Measurements from ENCODE around the gene OSBPL2. TPM values are rescaled to one million over a fixed set of nuclear protein-coding genes. Genes with fewer than 3 reads are reported as not detected.

The OSBPL2 gene
- total RNA-seq, 1 donor from 2014 or later = 20.6 TPM

- DNase-seq (ENCODE audit: low read depth, low spot score) = no peak
Measured at GRCh38 chr20:62220666-62221568, 17.4 kb upstream of the OSBPL2 start.

DNA sequence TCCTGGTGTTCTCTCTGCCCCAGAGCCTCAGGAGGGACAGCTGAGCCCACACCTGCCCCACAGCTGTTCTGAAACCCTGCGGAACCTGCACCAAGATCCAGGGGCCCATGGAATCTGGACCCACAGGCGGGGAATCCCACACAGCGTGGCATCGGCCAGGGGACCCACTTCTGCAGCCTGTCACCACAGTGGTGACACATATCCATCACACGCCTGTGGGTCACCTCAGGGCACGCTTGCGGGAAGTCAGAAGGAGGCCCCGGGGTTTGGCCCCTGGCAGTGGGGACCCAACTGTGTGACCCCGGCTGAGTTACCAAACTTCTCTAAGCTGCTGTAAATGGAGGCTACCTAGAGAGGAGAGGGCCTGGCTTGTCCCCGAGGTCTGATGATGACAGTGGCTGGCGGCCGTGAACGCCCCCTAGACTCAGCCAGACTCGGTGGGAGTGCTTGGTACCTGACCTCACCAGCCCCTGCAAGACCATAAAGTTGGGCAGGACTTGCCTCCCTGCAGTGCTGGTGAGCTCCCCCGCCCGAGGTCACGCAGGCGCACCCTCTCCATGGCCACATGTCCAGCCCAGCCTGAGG, 16.0 kb upstream of the OSBPL2 start:
- DNase-seq (ENCODE audit: low read depth, low spot score) = no peak

GRCh38 chr20:62222972-62223371, 15.3 kb upstream of the OSBPL2 start:
- no peak for DNase-seq (ENCODE audit: low read depth, low spot score)

DNA sequence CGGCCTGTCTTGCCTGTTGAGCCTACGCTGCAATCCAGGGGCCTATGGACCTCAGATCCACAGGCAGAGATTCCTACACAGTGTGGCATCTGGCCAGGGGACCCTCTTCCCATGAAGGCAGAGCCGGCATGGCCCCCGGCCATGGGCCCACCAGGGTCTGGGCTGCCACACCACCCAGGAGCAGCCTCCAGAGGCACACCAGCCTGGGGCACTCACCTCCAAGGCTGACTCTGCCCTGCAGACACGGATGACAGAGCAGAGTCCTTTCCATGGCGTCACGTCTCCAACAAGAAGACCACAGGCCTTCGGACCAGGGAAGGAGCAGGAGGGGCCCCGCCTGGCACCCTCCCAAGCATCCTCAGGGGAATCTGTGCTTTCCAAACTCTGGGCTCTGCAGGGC, 14.8 kb upstream of the OSBPL2 start:
- DNase-seq (ENCODE audit: low read depth, low spot score) = no peak

DNA sequence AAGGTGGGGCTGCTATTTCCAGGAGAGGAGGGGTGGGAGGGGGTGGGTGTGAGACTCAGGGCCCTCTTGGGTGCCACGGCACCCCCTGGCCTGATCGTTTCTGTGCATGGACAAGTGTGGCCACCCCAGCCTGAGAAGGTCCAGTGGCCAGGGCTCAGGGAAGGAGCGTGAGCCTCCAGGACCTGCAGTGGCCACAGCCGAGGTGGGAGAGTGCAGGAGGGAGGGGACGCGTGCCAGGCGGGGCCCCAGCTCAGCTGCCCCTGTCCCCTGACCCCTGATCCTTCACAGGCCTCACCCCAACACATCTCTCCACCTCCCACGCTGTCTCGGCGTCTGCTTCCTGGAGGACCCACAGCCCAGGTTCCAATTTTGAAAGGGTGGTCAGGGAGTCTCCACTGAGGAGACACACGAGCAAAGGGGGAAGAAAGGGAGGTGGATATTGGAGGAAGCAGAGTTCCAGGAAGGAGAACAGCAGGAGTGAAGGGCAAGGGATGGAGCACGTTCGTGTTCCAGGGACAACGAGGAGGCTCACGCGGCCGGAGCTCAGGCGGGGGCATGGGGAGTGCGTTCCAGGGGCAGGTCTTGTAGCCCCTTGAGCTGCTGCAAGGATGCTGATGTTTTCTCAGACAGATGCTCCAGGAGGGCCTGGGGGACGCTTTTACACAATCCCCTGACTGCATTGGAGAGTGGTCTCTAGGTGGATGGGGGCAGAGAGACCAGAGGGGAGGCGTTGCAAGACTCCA, 14.0 kb upstream of the OSBPL2 start:
- no peak for DNase-seq (ENCODE audit: low read depth, low spot score)

- DNase-seq (ENCODE audit: low read depth, low spot score) = no peak
Measured at GRCh38 chr20:62225026-62225425, 13.3 kb upstream of the OSBPL2 start.

DNA sequence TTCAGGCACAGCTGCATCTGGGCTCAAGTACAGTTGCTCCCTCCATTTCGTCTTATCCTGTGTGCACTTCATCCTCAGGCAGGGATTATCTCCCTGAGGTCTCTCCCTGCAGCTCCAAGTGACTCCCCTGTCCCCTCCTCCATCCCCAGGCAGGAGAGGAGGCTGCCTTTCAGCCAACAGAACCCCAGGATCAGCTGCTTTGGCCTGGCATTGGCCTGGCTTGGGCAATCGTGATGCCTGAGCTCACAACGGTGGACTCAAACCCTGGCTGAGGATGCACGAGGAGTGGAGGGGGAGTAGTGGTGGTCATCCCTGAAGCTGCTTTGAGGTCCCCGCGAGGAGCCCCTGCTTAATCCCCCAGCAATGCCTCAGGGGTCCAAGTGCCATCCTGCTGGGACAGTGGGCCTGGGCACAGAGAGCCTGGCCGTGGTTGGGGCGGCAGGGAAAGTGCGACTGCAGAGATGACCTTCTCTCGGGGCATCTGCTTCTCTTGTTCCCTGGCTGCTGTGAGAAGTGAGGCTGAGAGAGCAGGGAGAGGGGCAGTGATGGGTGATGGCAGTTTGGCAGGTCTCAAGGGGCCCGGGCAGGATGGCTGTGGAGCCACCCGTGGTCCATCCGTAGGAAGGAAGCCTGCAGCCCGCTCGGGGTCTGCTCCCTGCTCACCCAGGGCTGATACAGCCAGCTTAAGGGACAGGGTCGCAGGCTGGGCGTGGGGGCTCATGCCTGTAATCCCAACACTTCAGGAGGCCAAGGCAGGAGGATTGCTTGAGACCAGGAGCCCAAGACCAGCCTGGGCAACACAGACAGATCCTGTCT, 12.3 kb upstream of the OSBPL2 start:
- DNase-seq (ENCODE audit: low read depth, low spot score) = no peak

DNA sequence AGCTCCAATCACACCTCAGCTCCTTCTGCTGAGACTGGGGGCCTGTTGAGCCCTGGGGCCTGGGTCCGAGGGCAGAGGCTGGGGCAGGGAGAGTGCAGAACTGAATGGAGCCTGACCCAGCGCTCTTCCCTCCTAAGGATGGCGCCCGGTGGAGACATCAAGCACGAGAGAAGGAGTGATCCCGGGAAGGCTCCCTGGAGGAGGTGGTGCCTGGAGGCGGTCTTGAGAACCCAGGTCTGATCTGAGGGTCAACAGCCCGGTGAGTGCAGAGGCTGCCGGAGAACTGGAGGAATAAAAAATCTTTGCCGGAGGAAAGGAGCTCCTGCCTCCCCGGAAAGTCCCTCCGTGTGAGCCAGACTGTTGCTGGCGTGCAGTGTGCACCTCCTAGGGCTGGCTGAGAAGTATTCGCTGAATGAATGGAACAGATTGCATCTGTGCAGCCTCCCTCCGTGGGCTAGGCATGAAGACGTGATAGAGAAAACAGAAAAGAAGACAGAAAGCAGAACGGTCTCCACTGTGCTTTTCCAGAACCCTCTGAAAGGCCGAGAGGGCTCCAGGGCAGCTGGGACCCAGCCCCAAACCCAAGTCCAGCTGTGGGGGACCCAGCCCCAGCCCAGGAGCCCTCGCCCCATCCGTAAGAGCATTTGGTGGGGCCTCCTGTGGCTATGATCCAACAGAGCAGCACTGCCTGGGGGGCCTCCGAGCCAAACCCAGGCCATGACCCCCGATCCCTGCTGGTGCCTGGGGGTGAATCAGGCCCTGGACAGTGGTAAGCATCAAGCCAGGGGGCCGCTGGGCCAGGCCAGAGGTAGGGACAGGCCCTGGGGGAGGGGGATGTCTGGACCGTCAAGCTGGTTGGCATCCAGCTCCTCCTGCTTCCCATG, 11.4 kb upstream of the OSBPL2 start:
- no peak for DNase-seq (ENCODE audit: low read depth, low spot score)

- no peak for DNase-seq (ENCODE audit: low read depth, low spot score)
Measured at GRCh38 chr20:62227591-62227976, 10.7 kb upstream of the OSBPL2 start.

- DNase-seq (ENCODE audit: low read depth, low spot score) = no peak
Measured at GRCh38 chr20:62227977-62228958, 10.1 kb upstream of the OSBPL2 start.

DNA sequence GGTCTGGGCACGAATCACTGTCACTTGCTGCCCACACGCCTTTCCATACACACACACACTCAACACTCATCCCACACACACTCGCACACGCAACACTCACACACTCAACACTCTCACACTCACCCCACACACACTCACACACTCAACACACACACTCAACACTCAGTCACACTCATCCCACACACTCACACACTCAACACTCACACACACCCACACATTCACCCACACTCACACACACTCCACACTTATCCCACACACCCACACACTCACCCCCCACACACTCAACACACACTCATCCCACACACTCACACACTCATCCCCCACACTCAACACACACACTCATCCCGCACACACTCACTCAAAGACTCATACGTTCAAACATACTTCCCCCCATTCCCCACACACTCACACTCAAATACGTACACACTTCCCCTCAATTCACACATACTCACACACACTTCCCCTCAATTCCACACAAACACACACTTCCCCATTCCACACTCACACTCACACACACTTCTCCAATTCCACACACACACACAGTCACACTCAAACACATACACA, 9.3 kb upstream of the OSBPL2 start:
- no peak for DNase-seq (ENCODE audit: low read depth, low spot score)

DNA sequence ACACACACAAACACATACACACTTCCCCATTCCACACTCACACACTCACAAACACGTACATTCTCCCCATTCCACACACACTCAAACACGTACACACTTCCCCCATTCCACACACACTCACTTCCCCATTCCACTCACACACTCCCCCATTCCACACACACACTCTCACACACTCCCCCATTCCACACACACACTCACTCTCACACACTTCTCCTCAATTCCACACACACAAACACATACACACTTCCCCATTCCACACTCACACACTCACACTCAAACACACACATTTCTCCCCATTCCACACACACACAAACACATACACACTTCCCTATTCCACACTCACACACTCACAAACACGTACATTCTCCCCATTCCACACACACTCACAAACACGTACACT, 8.7 kb upstream of the OSBPL2 start:
- DNase-seq (ENCODE audit: low read depth, low spot score) = no peak

GRCh38 chr20:62230276-62230675, 8.0 kb upstream of the OSBPL2 start:
- DNase-seq (ENCODE audit: low read depth, low spot score) = no peak

DNA sequence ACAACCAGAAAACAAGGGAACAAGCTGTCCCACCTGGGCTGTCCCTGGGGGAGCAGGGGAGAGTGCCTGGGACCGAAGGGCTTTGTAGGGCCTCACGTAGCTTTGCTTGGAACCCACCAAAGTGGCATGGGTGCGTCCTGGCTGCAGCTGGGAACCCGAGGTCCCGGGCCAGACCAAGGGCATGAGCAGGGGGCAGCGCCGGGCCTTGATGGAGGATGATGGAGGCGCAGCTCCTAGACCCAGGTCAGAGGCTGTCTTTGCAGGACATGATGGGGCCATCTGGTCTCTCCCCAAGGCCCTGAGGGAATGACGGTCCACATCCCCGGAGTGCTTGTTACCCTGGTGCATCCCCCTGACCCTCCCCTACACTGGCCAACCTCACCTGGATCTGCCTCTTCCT, 7.6 kb upstream of the OSBPL2 start:
- no peak for DNase-seq (ENCODE audit: low read depth, low spot score)

DNA sequence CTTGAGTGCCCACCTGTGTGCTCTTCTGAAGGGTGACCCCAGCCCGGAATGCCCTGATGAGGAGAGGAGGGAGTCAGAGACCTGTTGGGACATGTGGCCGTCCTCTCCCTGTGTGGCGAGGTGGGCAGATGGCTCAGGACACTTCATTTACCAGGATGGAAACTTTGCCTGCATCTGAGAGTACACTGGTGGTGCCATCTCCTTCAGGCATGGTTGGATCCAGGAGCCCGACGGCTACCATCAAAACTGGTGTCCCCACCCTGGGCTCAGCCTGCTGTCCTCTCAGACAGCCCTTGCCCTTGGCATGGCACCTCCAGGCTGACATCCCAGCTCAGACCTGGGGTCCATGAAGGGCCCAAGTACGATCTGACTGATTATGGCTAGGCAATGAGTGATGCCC, 7.0 kb upstream of the OSBPL2 start:
- no peak for DNase-seq (ENCODE audit: low read depth, low spot score)

GRCh38 chr20:62232194-62232593, 6.1 kb upstream of the OSBPL2 start:
- no peak for DNase-seq (ENCODE audit: low read depth, low spot score)

DNA sequence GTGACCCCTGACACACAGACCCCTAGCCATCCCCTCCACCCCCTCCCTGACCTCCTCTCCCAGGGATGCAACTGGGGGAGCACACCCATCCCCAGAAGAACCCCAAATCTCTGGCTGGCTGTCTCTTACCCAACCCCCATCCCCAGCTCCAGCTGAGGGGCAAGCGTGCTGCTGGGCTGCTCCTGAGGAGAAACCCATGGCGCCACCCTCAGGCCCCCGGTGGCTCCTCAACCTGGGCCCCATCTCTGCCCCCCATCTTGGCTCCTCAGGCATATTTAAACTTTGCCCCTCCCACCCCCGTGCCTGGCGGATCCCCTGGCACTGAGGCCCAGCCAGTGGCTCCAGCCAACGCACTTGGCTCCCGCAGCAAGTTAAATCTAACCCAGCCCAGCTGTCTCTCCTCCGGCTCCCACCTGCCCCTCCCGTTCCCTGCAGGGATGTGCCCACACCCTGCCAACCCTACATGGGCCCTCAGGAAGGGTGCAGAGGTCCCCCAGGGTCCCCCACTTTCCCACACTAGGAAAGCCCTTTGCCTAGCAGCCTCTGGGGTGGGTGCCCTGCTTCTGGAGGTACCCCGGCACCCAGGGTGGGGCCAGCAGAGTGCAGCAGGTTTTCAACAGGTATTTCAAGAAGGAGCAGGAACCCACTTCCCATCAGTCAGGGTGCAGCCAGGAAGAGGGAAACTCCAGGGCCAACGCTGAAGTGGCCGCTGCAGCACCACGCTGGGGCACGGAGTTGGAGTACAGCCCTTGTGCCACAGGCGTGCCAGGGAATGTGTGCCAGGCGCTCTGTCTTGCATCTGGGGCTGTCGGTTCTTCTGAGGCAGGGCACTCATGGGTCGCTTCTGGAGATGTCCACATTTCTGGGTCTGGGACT, 5.3 kb upstream of the OSBPL2 start:
- no peak for DNase-seq (ENCODE audit: low read depth, low spot score)

DNA sequence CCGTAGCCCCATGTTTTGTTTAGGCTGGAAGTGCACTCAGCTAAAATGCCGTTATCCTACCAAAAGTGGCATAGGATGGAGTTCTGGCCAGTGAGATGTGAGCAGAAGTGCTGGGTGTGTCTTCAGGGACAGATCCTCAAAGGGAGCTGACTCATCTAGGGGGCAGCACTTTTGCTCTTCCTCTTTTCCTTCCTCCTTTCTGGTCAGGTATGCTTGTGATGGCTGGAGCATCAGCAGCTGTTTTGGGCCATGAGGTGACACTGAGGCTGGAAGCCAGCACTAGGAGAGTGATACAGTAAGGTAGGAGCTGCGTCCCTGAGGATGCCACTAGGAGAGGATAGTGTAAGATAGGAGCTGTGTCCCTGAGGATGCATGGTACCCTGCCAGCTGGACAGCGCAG, 4.6 kb upstream of the OSBPL2 start:
- no peak for DNase-seq (ENCODE audit: low read depth, low spot score)

Data from pulmonary artery endothelial cell (primary cell).